Liver (tissue), 9 donors: ENCODE data around the gene NRG3. TPM values are rescaled to one million over a fixed set of nuclear protein-coding genes. Genes with fewer than 3 reads are reported as not detected.

ENCODE experiments used
- DNase-seq: peaks from one replicate; pipeline ENCODE4 v3.0.0-alpha.2; 2017; ENCODE audit warnings: low spot score
- H3K27ac ChIP-seq, 2 donors: one replicate each; pipeline ENCODE4 v1.7.0; 2013; ENCODE audit warnings: inconsistent platforms in 2 of 2, low read length in 2 of 2, control low read depth in 1 of 2, low read depth in 1 of 2, mild to moderate bottlenecking in 1 of 2
- H3K27me3 ChIP-seq, 4 donors: one replicate each; pipeline versions ENCODE4 v1.6.1 to v1.7.0; 2013; ENCODE audit warnings: low read length in 3 of 4, inconsistent platforms in 1 of 4, mild to moderate bottlenecking in 1 of 4, moderate library complexity in 1 of 4; ENCODE audit not compliant: control insufficient read depth in 4 of 4, insufficient read depth in 4 of 4
- H3K36me3 ChIP-seq, 4 donors: one replicate each; pipeline versions ENCODE4 v1.6.1 to v1.7.0; 2013; ENCODE audit warnings: low read length in 3 of 4, mild to moderate bottlenecking in 3 of 4, low read depth in 1 of 4, moderate library complexity in 1 of 4; ENCODE audit not compliant: control insufficient read depth in 4 of 4, insufficient read depth in 3 of 4
- H3K4me1 ChIP-seq, 4 donors: one replicate each; pipeline versions ENCODE4 v1.6.1 to v1.7.0; 2013; ENCODE audit warnings: low read length in 3 of 4, mild to moderate bottlenecking in 3 of 4, moderate library complexity in 1 of 4; ENCODE audit not compliant: control insufficient read depth in 4 of 4, insufficient read depth in 4 of 4
- H3K4me3 ChIP-seq, 3 donors: one replicate each; pipeline versions ENCODE4 v1.6.1 to v1.7.0; 2013; ENCODE audit warnings: low read length in 3 of 3, control low read depth in 1 of 3, low read depth in 1 of 3, mild to moderate bottlenecking in 1 of 3
- H3K9ac ChIP-seq, 2 donors: one replicate each; pipeline ENCODE4 v1.7.0; 2013; ENCODE audit warnings: low read length in 2 of 2, mild to moderate bottlenecking in 2 of 2, moderate library complexity in 2 of 2, control low read depth in 1 of 2, low read depth in 1 of 2
- H3K9me3 ChIP-seq, 4 donors: one replicate each; pipeline versions ENCODE4 v1.6.1 to v1.7.0; 2013; ENCODE audit warnings: low read length in 3 of 4; ENCODE audit not compliant: control insufficient read depth in 4 of 4
- EGR1 ChIP-seq, 2 donors: IDR thresholded peaks; 2 replicates each; pipeline ENCODE4 v1.6.1; 2016 to 2018; ENCODE audit warnings: antibody characterized with exemption in 2 of 2, low read depth in 2 of 2
- FOXA1 ChIP-seq: IDR thresholded peaks from 2 replicates; pipeline ENCODE4 v1.6.1; 2016; ENCODE audit warnings: antibody characterized with exemption
- GABPA ChIP-seq, 2 donors: IDR thresholded peaks in 1 of 2; conservative IDR thresholded peaks in 1 of 2; 2 replicates each; pipeline ENCODE4 v1.6.1; 2016; ENCODE audit warnings: antibody characterized with exemption in 2 of 2, mild to moderate bottlenecking in 1 of 2, moderate library complexity in 1 of 2
- HNF4A ChIP-seq, 2 donors: conservative IDR thresholded peaks; 2 replicates each; pipeline ENCODE4 v1.6.1; 2016; ENCODE audit warnings: antibody characterized with exemption in 2 of 2, mild to moderate bottlenecking in 2 of 2
- HNF4G ChIP-seq: IDR thresholded peaks from 2 replicates; pipeline ENCODE4 v1.6.1; 2016; ENCODE audit warnings: antibody characterized with exemption
- JUND ChIP-seq, 2 donors: IDR thresholded peaks; 2 replicates each; pipeline ENCODE4 v1.6.1; 2016; ENCODE audit warnings: antibody characterized with exemption in 2 of 2
- NR2F2 ChIP-seq: IDR thresholded peaks from 2 replicates; pipeline ENCODE4 v1.6.1; 2016; ENCODE audit warnings: antibody characterized with exemption
- RAD21 ChIP-seq, 2 donors: IDR thresholded peaks; 2 replicates each; pipeline ENCODE4 v1.6.1; 2016; ENCODE audit warnings: antibody characterized with exemption in 2 of 2, mild to moderate bottlenecking in 2 of 2
- RXRA ChIP-seq, 2 donors: IDR thresholded peaks; 2 replicates each; pipeline ENCODE4 v1.6.1; 2017 to 2018; ENCODE audit warnings: antibody characterized with exemption in 2 of 2, mild to moderate bottlenecking in 1 of 2
- TAF1 ChIP-seq: conservative IDR thresholded peaks from 2 replicates; pipeline ENCODE4 v1.6.1; 2016; ENCODE audit warnings: antibody characterized with exemption, mild to moderate bottlenecking
- YY1 ChIP-seq: IDR thresholded peaks from 2 replicates; pipeline ENCODE4 v1.6.1; 2016; ENCODE audit warnings: antibody characterized with exemption, mild to moderate bottlenecking
- WGBS: extraction: QIAGEN DNeasy Blood & Tissue Kit; methylation state at CpG from one replicate; pipeline ENCODE4 v1.1.7; 2013; 5-methylcytosine and 5-hydroxymethylcytosine counted together
- polyA plus RNA-seq, 2 donors: library from polyadenylated mRNA; stranded (reverse) in 1 of 2; unstranded in 1 of 2; fragments of 200-250 nt in 1 of 2; fragments of >200 nt in 1 of 2; fragmentation: Nextera tagmentation in 1 of 2; extraction: Ambion mirVana in 1 of 2; gene quantifications; one replicate each; pipeline versions ENCODE4 v1.2.1 to v1.2.3, GENCODE V29; 2013 to 2015
- total RNA-seq, 2 donors: library from RNA; depleted of rRNA; stranded (reverse); fragments of >200 nt; gene quantifications; one replicate each; pipeline ENCODE4 v1.2.3, GENCODE V29; 2014
- TF ChIP-seq, protein P1 (sequence below): IDR thresholded peaks from 2 replicates; pipeline ENCODE4 v1.6.1; 2016; ENCODE audit warnings: antibody characterized with exemption
- TF ChIP-seq, protein P2 (sequence below): IDR thresholded peaks from 2 replicates; pipeline ENCODE4 v1.6.1; 2016; ENCODE audit warnings: antibody characterized with exemption
- TF ChIP-seq, protein P3 (sequence below): IDR thresholded peaks from 2 replicates; pipeline ENCODE4 v1.6.1; 2016; ENCODE audit warnings: antibody characterized with exemption, mild to moderate bottlenecking
- TF ChIP-seq, protein P4 (sequence below): IDR thresholded peaks from 2 replicates; pipeline ENCODE4 v1.6.1; 2016; ENCODE audit warnings: antibody characterized with exemption
- donor health status: healthy.
- donor health status: healthy.
- donor health status: healthy.
- donor health status: healthy.
- donor health status: healthy.

The NRG3 gene
- total and polyA plus RNA-seq, 4 donors = 0.24 to 3.7 (median 0.38) TPM

DNA sequence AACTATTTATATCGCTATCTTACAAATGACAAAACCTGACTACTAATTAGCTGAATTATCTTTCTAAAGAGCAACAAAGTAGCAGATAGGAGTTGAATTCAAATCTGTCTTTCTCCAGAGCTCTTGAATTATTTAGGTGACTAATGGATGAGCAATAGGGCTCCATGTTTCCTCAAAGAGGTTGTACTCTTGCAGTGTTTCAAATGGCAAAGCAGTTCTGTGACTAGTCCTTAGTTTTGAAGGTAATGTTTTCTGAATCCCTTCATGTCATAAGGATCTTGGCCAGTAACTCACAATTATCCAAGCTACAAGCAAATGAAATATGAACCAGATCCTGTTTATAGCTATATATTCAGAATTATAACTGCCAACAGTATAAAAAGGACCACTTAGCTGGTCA is 999.7 kb downstream of the NRG3 start:
- WGBS = 99% methylated on average over 1 of the region's 1 CpG

DNA sequence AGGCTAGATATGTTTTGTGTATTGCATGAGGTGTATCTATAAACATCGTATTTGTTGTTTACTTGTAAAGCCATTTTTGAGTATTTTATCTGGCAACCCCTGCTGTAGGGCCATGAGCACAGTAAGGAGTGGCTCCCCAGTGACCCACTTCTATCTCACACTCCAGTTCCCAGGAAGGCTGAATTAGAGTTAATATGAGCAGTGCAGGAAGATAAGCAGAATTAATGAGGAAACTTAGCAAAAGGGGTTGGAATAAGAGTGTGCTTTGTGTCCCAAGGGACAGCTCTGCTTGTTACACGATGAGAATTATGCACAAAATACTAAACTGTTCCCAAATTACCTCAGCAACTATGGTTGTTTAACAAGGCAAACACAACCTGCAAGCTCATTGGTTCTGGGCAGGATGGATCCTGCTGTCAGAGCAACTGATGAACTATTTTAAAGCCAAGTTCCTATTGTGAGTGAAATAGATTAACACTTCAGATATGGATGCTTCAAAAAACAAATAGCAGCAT is 1005.8 kb downstream of the NRG3 start:
- DNase-seq = no peak
- H3K27ac ChIP-seq = no peak overlapping the region
- H3K4me3 ChIP-seq = no peak overlapping the region
- TF ChIP-seq TAF1 (no peak), HNF4A (conservative IDR thresholded peaks at IDR 0.05) (no peak), NR2F2 (no peak), FOXA1 (no peak), RXRA (IDR thresholded peaks at IDR 0.05) (no peak), HNF4G (no peak)
- TF ChIP-seq, protein P1, sequence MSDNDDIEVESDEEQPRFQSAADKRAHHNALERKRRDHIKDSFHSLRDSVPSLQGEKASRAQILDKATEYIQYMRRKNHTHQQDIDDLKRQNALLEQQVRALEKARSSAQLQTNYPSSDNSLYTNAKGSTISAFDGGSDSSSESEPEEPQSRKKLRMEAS = no peak
- TF ChIP-seq, protein P2, sequence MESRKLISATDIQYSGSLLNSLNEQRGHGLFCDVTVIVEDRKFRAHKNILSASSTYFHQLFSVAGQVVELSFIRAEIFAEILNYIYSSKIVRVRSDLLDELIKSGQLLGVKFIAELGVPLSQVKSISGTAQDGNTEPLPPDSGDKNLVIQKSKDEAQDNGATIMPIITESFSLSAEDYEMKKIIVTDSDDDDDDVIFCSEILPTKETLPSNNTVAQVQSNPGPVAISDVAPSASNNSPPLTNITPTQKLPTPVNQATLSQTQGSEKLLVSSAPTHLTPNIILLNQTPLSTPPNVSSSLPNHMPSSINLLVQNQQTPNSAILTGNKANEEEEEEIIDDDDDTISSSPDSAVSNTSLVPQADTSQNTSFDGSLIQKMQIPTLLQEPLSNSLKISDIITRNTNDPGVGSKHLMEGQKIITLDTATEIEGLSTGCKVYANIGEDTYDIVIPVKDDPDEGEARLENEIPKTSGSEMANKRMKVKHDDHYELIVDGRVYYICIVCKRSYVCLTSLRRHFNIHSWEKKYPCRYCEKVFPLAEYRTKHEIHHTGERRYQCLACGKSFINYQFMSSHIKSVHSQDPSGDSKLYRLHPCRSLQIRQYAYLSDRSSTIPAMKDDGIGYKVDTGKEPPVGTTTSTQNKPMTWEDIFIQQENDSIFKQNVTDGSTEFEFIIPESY = no peak
- TF ChIP-seq, protein P3, sequence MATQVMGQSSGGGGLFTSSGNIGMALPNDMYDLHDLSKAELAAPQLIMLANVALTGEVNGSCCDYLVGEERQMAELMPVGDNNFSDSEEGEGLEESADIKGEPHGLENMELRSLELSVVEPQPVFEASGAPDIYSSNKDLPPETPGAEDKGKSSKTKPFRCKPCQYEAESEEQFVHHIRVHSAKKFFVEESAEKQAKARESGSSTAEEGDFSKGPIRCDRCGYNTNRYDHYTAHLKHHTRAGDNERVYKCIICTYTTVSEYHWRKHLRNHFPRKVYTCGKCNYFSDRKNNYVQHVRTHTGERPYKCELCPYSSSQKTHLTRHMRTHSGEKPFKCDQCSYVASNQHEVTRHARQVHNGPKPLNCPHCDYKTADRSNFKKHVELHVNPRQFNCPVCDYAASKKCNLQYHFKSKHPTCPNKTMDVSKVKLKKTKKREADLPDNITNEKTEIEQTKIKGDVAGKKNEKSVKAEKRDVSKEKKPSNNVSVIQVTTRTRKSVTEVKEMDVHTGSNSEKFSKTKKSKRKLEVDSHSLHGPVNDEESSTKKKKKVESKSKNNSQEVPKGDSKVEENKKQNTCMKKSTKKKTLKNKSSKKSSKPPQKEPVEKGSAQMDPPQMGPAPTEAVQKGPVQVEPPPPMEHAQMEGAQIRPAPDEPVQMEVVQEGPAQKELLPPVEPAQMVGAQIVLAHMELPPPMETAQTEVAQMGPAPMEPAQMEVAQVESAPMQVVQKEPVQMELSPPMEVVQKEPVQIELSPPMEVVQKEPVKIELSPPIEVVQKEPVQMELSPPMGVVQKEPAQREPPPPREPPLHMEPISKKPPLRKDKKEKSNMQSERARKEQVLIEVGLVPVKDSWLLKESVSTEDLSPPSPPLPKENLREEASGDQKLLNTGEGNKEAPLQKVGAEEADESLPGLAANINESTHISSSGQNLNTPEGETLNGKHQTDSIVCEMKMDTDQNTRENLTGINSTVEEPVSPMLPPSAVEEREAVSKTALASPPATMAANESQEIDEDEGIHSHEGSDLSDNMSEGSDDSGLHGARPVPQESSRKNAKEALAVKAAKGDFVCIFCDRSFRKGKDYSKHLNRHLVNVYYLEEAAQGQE = no peak
- WGBS = 63% methylated on average over 2 of the region's 2 CpGs
- H3K36me3 ChIP-seq = no peaks in the 10 kb centered on the region
- no peaks in the 10 kb centered on the region for H3K27me3 ChIP-seq
- no peaks in the 10 kb centered on the region for H3K4me1 ChIP-seq
- H3K9ac ChIP-seq = no peak overlapping the region
- no peaks in the 10 kb centered on the region for H3K9me3 ChIP-seq

More for the DNA sequence above, 999.7 kb downstream of the NRG3 start:
- Histone ChIP-seq H3K4me1 (no peaks in the 10 kb centered on the region), H3K4me3 (no peak overlapping the region), H3K27ac (no peak overlapping the region), H3K36me3 (no peaks in the 10 kb centered on the region), H3K9me3 (no peaks in the 10 kb centered on the region), H3K9ac (no peak overlapping the region), H3K27me3 (no peaks in the 10 kb centered on the region)
- DNase-seq = no peak
- TF ChIP-seq JUND (IDR thresholded peaks at IDR 0.05) (no peak), GABPA (IDR thresholded peaks at IDR 0.05 in 1 of 2, conservative IDR thresholded peaks at IDR 0.05 in 1 of 2) (no peak), YY1 (no peak), RXRA (IDR thresholded peaks at IDR 0.05) (no peak), HNF4A (conservative IDR thresholded peaks at IDR 0.05) (no peak), NR2F2 (no peak), EGR1 (IDR thresholded peaks at IDR 0.05; ENCODE audit: low read depth in 2 of 2) (no peak), TAF1 (no peak), RAD21 (IDR thresholded peaks at IDR 0.05) (no peak)
- TF ChIP-seq, protein P4, sequence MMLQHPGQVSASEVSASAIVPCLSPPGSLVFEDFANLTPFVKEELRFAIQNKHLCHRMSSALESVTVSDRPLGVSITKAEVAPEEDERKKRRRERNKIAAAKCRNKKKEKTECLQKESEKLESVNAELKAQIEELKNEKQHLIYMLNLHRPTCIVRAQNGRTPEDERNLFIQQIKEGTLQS = no peak
- TF ChIP-seq, protein P3 = no peak
- TF ChIP-seq, protein P1 = no peak
